Keratinocyte (primary cell): ENCODE data around the gene PHLPP2. TPM values are rescaled to one million over a fixed set of nuclear protein-coding genes. Genes with fewer than 3 reads are reported as not detected.

Experiments used
- DNase-seq: peaks from one replicate; pipeline ENCODE4 v3.0.0-alpha.2; 2011; ENCODE audit warnings: low read depth, missing footprints, low spot score
- FAIRE-seq: peaks from 2 replicates; lab custom pipeline; 2011; peaks lifted over from hg19 to GRCh38; lab: Jason Lieb, UNC
- H2AFZ ChIP-seq: 2 replicates; pipeline ENCODE4 v1.6.0; 2012; ENCODE audit warnings: low read length, control low read depth, inconsistent platforms; ENCODE audit not compliant: control insufficient read depth
- H3K27ac ChIP-seq: 2 replicates; pipeline ENCODE4 v1.5.1; 2011; ENCODE audit warnings: low read length; ENCODE audit not compliant: control insufficient read depth, insufficient read depth
- H3K27me3 ChIP-seq: 3 replicates; pipeline ENCODE4 v1.6.0; 2011; ENCODE audit warnings: low read length; ENCODE audit not compliant: control insufficient read depth, insufficient read depth; ENCODE audit errors: extremely low read depth
- H3K36me3 ChIP-seq, 2 experiments: 2 replicates in 1 of 2; 3 replicates in 1 of 2; pipeline ENCODE4 v1.5.1; 2011; ENCODE audit warnings: low read length in 2 of 2, mild to moderate bottlenecking in 1 of 2; ENCODE audit not compliant: control insufficient read depth in 2 of 2, insufficient read depth in 2 of 2; ENCODE audit errors: extremely low read depth in 1 of 2
- H3K4me1 ChIP-seq: 3 replicates; pipeline ENCODE4 v1.5.1; 2011; ENCODE audit warnings: low read length; ENCODE audit not compliant: control insufficient read depth, insufficient read depth; ENCODE audit errors: extremely low read depth
- H3K4me2 ChIP-seq: 3 replicates; pipeline ENCODE4 v1.6.0; 2011; ENCODE audit warnings: low read depth, low read length; ENCODE audit not compliant: control insufficient read depth, insufficient read depth; ENCODE audit errors: extremely low read depth
- H3K4me3 ChIP-seq, 3 experiments: fragments of 200-600 bp in 1 of 3; sonication (generic) in 1 of 3; 2 replicates in 2 of 3; 3 replicates in 1 of 3; pipeline ENCODE4 v1.5.1; 2011 to 2016; ENCODE audit warnings: low read length in 3 of 3, mild to moderate bottlenecking in 3 of 3, control low read depth in 2 of 3, inconsistent platforms in 1 of 3, low read depth in 1 of 3, mixed read lengths in 1 of 3, mixed run types in 1 of 3, moderate library complexity in 1 of 3; ENCODE audit not compliant: control insufficient read depth in 2 of 3, insufficient read depth in 2 of 3; ENCODE audit errors: extremely low read depth in 1 of 3
- H3K79me2 ChIP-seq: 2 replicates; pipeline ENCODE4 v1.6.0; 2012; ENCODE audit warnings: low read length; ENCODE audit not compliant: control insufficient read depth, insufficient read depth
- H3K9ac ChIP-seq: 3 replicates; pipeline ENCODE4 v1.6.0; 2011; ENCODE audit warnings: low read length; ENCODE audit not compliant: control insufficient read depth, insufficient read depth; ENCODE audit errors: extremely low read depth
- H3K9me1 ChIP-seq: 3 replicates; pipeline ENCODE4 v1.6.0; 2011; ENCODE audit warnings: low read length; ENCODE audit not compliant: control insufficient read depth, insufficient read depth; ENCODE audit errors: extremely low read depth
- H3K9me3 ChIP-seq: 2 replicates; pipeline ENCODE4 v1.5.1; 2012; ENCODE audit warnings: low read depth, low read length; ENCODE audit not compliant: control insufficient read depth
- H4K20me1 ChIP-seq: 3 replicates; pipeline ENCODE4 v1.6.0; 2011; ENCODE audit warnings: low read length; ENCODE audit not compliant: control insufficient read depth, insufficient read depth; ENCODE audit errors: extremely low read depth
- EZH2 ChIP-seq: IDR thresholded peaks from one replicate; pipeline ENCODE4 v1.6.1; 2012; ENCODE audit warnings: inconsistent platforms, mild to moderate bottlenecking, low read length, moderate library complexity
- dilution Hi-C: fragments of 300-500 bp; cut with MboI; formaldehyde crosslinking; loops from one replicate; pipeline ENCODE4 v1.7.0; 2020; ENCODE audit warnings: low sequenced_read_pairs; ENCODE audit not compliant: extremely low pct_ligation_motif_present
- polyA plus RNA-seq, 5 experiments: library from polyadenylated mRNA; depleted of rRNA in 3 of 5; stranded (reverse) in 3 of 5; stranded (forward) in 1 of 5; unstranded in 1 of 5; fragments of >200 nt; gene quantifications; 1 replicate in 1 of 5; 2 replicates in 3 of 5; 3 replicates in 1 of 5; pipeline versions ENCODE4 v1.2.1 to v1.2.3, GENCODE V29; 2011 to 2012; ENCODE audit warnings: missing spikeins in 2 of 5, low read depth in 1 of 5, low replicate concordance in 1 of 5
- TF ChIP-seq, protein P1 (sequence below), 3 experiments: IDR thresholded peaks in 1 of 3; conservative IDR thresholded peaks in 1 of 3; optimal IDR thresholded peaks in 1 of 3; 2 replicates in 2 of 3; 3 replicates in 1 of 3; pipeline versions ENCODE3 to v1.5.1; 2011; ENCODE audit warnings: low read length in 3 of 3, mild to moderate bottlenecking in 3 of 3, moderate library complexity in 2 of 3, control low read depth in 1 of 3, inconsistent platforms in 1 of 3; ENCODE audit not compliant: insufficient read depth in 2 of 3; ENCODE audit errors: extremely low read depth in 1 of 3

Gene PHLPP2
- polyA plus RNA-seq, 1 donor (not counting 4 experiments of a cell fraction or from before 2014, with no cell fraction given): 6.5 TPM

DNA sequence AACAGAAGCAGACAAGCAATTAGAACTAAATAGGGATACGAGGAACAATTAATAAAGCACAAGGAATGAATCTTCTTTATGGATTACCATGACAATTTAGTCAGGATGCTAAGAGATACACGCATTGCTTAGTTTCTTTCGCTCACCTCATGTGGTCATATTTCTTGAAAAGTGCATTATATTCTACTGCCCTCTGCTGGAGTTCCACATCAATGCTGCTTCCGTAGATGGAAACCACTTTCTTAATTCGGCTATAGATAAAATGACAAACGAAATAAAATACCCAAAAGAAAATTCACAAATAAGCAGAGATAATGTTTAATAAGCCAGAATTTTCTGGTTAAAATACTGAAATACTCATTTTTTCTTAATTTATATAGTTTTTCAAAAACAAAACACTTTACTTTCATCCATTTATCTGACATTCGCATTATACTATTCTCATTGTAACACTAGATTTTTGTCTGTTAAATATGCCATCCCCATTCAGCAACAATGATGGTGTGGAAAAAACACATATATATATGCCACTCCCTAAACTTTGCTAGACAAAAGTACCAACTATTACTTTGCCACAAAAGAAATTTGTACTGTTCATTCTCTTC is 22.0 kb upstream of the PHLPP2 start:
- TF ChIP-seq EZH2: no peak
- TF ChIP-seq, protein P1, sequence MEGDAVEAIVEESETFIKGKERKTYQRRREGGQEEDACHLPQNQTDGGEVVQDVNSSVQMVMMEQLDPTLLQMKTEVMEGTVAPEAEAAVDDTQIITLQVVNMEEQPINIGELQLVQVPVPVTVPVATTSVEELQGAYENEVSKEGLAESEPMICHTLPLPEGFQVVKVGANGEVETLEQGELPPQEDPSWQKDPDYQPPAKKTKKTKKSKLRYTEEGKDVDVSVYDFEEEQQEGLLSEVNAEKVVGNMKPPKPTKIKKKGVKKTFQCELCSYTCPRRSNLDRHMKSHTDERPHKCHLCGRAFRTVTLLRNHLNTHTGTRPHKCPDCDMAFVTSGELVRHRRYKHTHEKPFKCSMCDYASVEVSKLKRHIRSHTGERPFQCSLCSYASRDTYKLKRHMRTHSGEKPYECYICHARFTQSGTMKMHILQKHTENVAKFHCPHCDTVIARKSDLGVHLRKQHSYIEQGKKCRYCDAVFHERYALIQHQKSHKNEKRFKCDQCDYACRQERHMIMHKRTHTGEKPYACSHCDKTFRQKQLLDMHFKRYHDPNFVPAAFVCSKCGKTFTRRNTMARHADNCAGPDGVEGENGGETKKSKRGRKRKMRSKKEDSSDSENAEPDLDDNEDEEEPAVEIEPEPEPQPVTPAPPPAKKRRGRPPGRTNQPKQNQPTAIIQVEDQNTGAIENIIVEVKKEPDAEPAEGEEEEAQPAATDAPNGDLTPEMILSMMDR (optimal IDR thresholded peaks at IDR 0.05 in 1 of 3, IDR thresholded peaks at IDR 0.05 in 1 of 3, conservative IDR thresholded peaks at IDR 0.05 in 1 of 3; ENCODE audit: extremely low read depth in 1 of 3, insufficient read depth in 2 of 3, low read length in 3 of 3): peak in 2 of 3 experiments; percentile 52 to 56
- Histone ChIP-seq H3K4me2 (no peak overlapping the region), H3K79me2 (no peaks in the 10 kb centered on the region), H3K36me3 (peaks cover 12 to 16% of the 10 kb centered on the region in 2 experiments), H4K20me1 (no peaks in the 10 kb centered on the region), H3K9me1 (no peaks in the 10 kb centered on the region), H3K4me3 (no peak overlapping the region), H3K9me3 (no peaks in the 10 kb centered on the region), H3K4me1 (no peaks in the 10 kb centered on the region), H3K27me3 (no peaks in the 10 kb centered on the region), H3K27ac (no peak overlapping the region), H3K9ac (no peak overlapping the region), H2AFZ (no peak overlapping the region)
- DNase-seq: no peak
- peak; percentile 62 for FAIRE-seq
- dilution Hi-C loops: no loop called here

DNA sequence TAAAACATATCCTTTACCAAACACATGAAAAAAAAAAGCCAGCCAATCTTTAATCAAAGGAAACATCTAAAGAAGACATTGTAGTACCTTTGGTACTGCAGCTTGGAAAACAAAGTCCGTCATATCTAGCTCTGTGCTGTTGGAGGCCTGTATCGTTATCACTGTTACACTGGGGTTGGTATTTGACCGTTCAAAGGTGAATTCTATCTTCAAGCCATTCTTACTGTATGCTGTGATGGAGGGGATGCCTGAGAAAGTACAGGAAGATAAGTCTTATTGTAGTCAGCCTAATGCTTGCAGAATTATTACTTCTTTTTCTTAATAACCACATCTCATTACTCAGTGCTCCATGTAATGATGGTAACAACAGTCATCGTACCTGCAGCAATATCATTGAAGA is 14.4 kb upstream of the PHLPP2 start:
- peaks cover 8 to 9% of the 10 kb centered on the region in 2 experiments for H3K36me3 ChIP-seq

More for the DNA sequence above, 14.4 kb upstream of the PHLPP2 start:
- dilution Hi-C loops: no loop called here
- H3K27ac ChIP-seq: no peak overlapping the region
- DNase-seq (no peak), FAIRE-seq (no peak)
- H4K20me1 ChIP-seq: no peaks in the 10 kb centered on the region
- no peak overlapping the region for H2AFZ ChIP-seq
- H3K4me3 ChIP-seq: no peak overlapping the region
- TF ChIP-seq, protein P1 (optimal IDR thresholded peaks at IDR 0.05 in 1 of 3, IDR thresholded peaks at IDR 0.05 in 1 of 3, conservative IDR thresholded peaks at IDR 0.05 in 1 of 3; ENCODE audit: extremely low read depth in 1 of 3, insufficient read depth in 2 of 3, low read length in 3 of 3): no peak
- no peak for TF ChIP-seq EZH2
- H3K4me1 ChIP-seq: no peaks in the 10 kb centered on the region
- H3K9me1 ChIP-seq: no peaks in the 10 kb centered on the region
- no peaks in the 10 kb centered on the region for H3K79me2 ChIP-seq
- no peak overlapping the region for H3K9ac ChIP-seq
- H3K9me3 ChIP-seq: no peaks in the 10 kb centered on the region
- no peak overlapping the region for H3K4me2 ChIP-seq
- H3K27me3 ChIP-seq: no peaks in the 10 kb centered on the region
